HTERT RPE-1 (cell line): ENCODE results near the gene FAM217A.
"Not testable (repeated sequence)": the region's sequence is repeated elsewhere in the genome, so short reads cannot be mapped to it uniquely, and the experiment has no call there.

ENCODE experiments used
- in situ Hi-C: fragments of 300-500 bp; cut with MboI; formaldehyde crosslinking; loops from 4 replicates; pipeline ENCODE4 v1.14.3; 2020; ENCODE audit warnings: low sequenced_read_pairs

The FAM217A gene

GRCh38 chr6:4078691-4079471 is at the start of gene FAM217A:
FAM217A (minus strand) TSS chr6:4079137; CDS start chr6:4077414, 1,723 bp downstream.
- in situ Hi-C loops, result no loop called here

GRCh38 chr6:4128072-4128471 is 49.1 kb upstream of the FAM217A start:
- in situ Hi-C loops, result no loop called here

GRCh38 chr6:4125933-4126864 is 47.3 kb upstream of the FAM217A start:
- in situ Hi-C loops, result no loop called here

- in situ Hi-C loops, result no loop called here
Observed at GRCh38 chr6:4125500-4125899, 46.6 kb upstream of the FAM217A start.

GRCh38 chr6:4124351-4124750 is 45.4 kb upstream of the FAM217A start:
- in situ Hi-C loops, result no loop called here

GRCh38 chr6:4115741-4116140 is 36.8 kb upstream of the FAM217A start:
- in situ Hi-C loops, result no loop called here

- in situ Hi-C loops, result no loop called here
Observed at GRCh38 chr6:4114123-4114522, 35.2 kb upstream of the FAM217A start.

- in situ Hi-C loops, result no loop called here
Observed at GRCh38 chr6:4113649-4114048, 34.7 kb upstream of the FAM217A start.

- in situ Hi-C loops, result no loop called here
Observed at GRCh38 chr6:4112366-4112765, 33.4 kb upstream of the FAM217A start.

- in situ Hi-C loops, result not testable (repeated sequence)
Observed at GRCh38 chr6:4109363-4109815, 30.5 kb upstream of the FAM217A start.

GRCh38 chr6:4108561-4109093 is 29.7 kb upstream of the FAM217A start:
- in situ Hi-C loops, result no loop called here

- in situ Hi-C loops, result no loop called here
Observed at GRCh38 chr6:4107873-4108272, 28.9 kb upstream of the FAM217A start.

GRCh38 chr6:4105980-4106536 is 27.1 kb upstream of the FAM217A start:
- in situ Hi-C loops, result no loop called here

GRCh38 chr6:4103929-4104328 is 25.0 kb upstream of the FAM217A start:
- in situ Hi-C loops, result no loop called here

- in situ Hi-C loops, result no loop called here
Observed at GRCh38 chr6:4102687-4103244, 23.8 kb upstream of the FAM217A start.

- in situ Hi-C loops, result no loop called here
Observed at GRCh38 chr6:4101298-4101697, 22.4 kb upstream of the FAM217A start.

GRCh38 chr6:4100655-4101054 is 21.7 kb upstream of the FAM217A start:
- in situ Hi-C loops, result no loop called here

GRCh38 chr6:4093288-4093687 is 14.4 kb upstream of the FAM217A start:
- in situ Hi-C loops, result no loop called here

- in situ Hi-C loops, result no loop called here
Observed at GRCh38 chr6:4091941-4092340, 13.0 kb upstream of the FAM217A start.

GRCh38 chr6:4090043-4090442 is 11.1 kb upstream of the FAM217A start:
- in situ Hi-C loops, result not testable (repeated sequence)

GRCh38 chr6:4088704-4089103 is 9.8 kb upstream of the FAM217A start:
- in situ Hi-C loops, result no loop called here
